Fibroblast of lung (primary cell): Measurements from ENCODE around the gene RASA3.

Experiments used
- EZH2 ChIP-seq: IDR thresholded peaks from 2 replicates; pipeline ENCODE4 v1.5.1; 2012; ENCODE audit warnings: low read length, control low read depth, mild to moderate bottlenecking; ENCODE audit errors: missing control alignments
- TF ChIP-seq, protein P1 (sequence below), 2 donors: IDR thresholded peaks in 1 of 2; conservative IDR thresholded peaks in 1 of 2; 1 replicate in 1 of 2; 2 replicates in 1 of 2; pipeline ENCODE4 v1.5.1; 2011 to 2012; ENCODE audit warnings: low read length in 2 of 2, control low read depth in 1 of 2, inconsistent platforms in 1 of 2, low read depth in 1 of 2, mild to moderate bottlenecking in 1 of 2

DNA sequence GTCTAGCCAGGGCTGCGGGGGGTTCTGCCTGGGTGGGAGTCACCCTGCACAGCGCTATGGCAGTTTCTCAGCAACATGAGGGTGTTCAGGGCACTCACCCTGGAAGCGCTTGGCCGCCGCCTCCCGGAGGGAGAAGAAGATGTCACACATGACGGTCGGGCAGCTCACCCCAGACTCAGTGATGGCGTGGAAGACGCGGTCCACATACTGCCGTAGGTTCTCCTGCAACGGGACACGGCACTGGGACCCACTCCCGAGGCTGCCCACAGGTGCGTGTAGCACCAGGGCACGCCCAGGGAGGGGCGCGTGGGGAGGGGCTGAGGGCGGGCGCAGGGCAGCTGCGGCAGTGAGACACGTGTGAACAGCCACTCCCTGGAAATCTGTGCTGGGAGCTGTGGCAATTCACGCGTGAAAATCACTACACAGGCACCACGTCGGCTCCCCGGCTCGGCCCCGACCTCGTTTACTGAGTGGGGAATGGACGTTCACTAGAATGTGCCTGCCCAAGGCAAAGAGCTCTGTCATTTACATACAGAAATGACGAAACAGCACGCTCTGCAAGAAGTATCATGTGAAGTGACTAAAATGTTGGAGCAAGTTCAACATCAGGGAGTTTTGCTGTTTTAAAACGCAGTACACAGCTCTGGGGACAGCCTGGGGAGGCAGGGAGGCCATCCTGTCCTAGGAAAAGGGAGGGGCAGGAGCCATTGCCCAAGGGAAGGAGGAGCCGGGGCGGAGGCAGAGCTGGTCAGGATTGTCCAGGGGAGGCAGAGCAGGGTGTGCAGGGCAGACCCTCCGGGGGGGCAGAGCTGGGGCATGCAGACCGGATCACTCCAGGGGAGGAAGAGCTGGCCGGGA is 117.1 kb downstream of the RASA3 start:
- TF ChIP-seq, protein P1, sequence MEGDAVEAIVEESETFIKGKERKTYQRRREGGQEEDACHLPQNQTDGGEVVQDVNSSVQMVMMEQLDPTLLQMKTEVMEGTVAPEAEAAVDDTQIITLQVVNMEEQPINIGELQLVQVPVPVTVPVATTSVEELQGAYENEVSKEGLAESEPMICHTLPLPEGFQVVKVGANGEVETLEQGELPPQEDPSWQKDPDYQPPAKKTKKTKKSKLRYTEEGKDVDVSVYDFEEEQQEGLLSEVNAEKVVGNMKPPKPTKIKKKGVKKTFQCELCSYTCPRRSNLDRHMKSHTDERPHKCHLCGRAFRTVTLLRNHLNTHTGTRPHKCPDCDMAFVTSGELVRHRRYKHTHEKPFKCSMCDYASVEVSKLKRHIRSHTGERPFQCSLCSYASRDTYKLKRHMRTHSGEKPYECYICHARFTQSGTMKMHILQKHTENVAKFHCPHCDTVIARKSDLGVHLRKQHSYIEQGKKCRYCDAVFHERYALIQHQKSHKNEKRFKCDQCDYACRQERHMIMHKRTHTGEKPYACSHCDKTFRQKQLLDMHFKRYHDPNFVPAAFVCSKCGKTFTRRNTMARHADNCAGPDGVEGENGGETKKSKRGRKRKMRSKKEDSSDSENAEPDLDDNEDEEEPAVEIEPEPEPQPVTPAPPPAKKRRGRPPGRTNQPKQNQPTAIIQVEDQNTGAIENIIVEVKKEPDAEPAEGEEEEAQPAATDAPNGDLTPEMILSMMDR (conservative IDR thresholded peaks at IDR 0.05 in 1 of 2, IDR thresholded peaks at IDR 0.05 in 1 of 2; ENCODE audit: low read depth in 1 of 2, low read length in 2 of 2) = no peak
- no peak for TF ChIP-seq EZH2
